ENCODE results near the gene NUDC.
"Not testable (repeated sequence)": the region's sequence is repeated elsewhere in the genome, so short reads cannot be mapped to it uniquely, and the experiment has no call there.

The NUDC gene

GRCh38 chr1:26981146-26981846 is 59.8 kb downstream of the NUDC start:
- DNase-seq (ENCODE audit: insufficient read length, low spot score) (no peak), FAIRE-seq (no peak)

- no peak for FAIRE-seq
Observed at GRCh38 chr1:26983863-26984262, 62.3 kb downstream of the NUDC start.

GRCh38 chr1:26984291-26984690 is 62.7 kb downstream of the NUDC start:
- no peak for FAIRE-seq
- no peak for DNase-seq (ENCODE audit: insufficient read length, low spot score)

More at GRCh38 chr1:26983863-26984262, 62.3 kb downstream of the NUDC start:
- DNase-seq (ENCODE audit: insufficient read length, low spot score) = no peak

- FAIRE-seq (no peak), DNase-seq (ENCODE audit: insufficient read length, low spot score) (no peak)
Observed at GRCh38 chr1:26986658-26987057, 65.1 kb downstream of the NUDC start.

GRCh38 chr1:26989403-26990109 is 68.0 kb downstream of the NUDC start:
- DNase-seq (ENCODE audit: insufficient read length, low spot score); FAIRE-seq: not testable (repeated sequence)

- no peak for FAIRE-seq
Observed at GRCh38 chr1:26991310-26992116, 70.0 kb downstream of the NUDC start.

GRCh38 chr1:26993237-26994019 is 71.9 kb downstream of the NUDC start, which contains the start of gene TRNP1:
Gene TRNP1 (plus strand): TSS chr1:26993692. CDS start chr1:26993787, 95 bp downstream.
- no peak for FAIRE-seq

More at GRCh38 chr1:26991310-26992116, 70.0 kb downstream of the NUDC start:
- DNase-seq (ENCODE audit: insufficient read length, low spot score) = peak; percentile 51

GRCh38 chr1:26994020-26994786 is 72.7 kb downstream of the NUDC start:
- FAIRE-seq = no peak
- no peak for DNase-seq (ENCODE audit: insufficient read length, low spot score)

More at GRCh38 chr1:26993237-26994019, 71.9 kb downstream of the NUDC start, which contains the start of gene TRNP1:
- DNase-seq (ENCODE audit: insufficient read length, low spot score) = peak; percentile 78

GRCh38 chr1:26994787-26995517 is 73.4 kb downstream of the NUDC start:
- no peak for DNase-seq (ENCODE audit: insufficient read length, low spot score)
- FAIRE-seq = no peak

GRCh38 chr1:26996024-26996423 is 74.5 kb downstream of the NUDC start:
- DNase-seq (ENCODE audit: insufficient read length, low spot score) (no peak), FAIRE-seq (no peak)
